Measurements from ENCODE around the gene SHMT2.

The SHMT2 gene

GRCh38 chr12:57227315-57228115 lies 2.0 kb upstream of the SHMT2 start:
- DNase-seq = no peak

GRCh38 chr12:57229046-57229633 lies 371 bp upstream of the SHMT2 start:
- no peak for DNase-seq

GRCh38 chr12:57230381-57231155 lies 1.1 kb downstream of the SHMT2 start:
- DNase-seq = no peak

GRCh38 chr12:57231276-57232021 lies 1.9 kb downstream of the SHMT2 start:
- DNase-seq = no peak

GRCh38 chr12:57232156-57232756 lies 2.7 kb downstream of the SHMT2 start:
- DNase-seq = no peak

GRCh38 chr12:57233357-57234232 lies 4.1 kb downstream of the SHMT2 start:
- peak; percentile 52 for DNase-seq

- DNase-seq = no peak
These were observed 4.7 kb downstream of the SHMT2 start for GRCh38 chr12:57234233-57234570.

- DNase-seq = no peak
These were observed 5.1 kb downstream of the SHMT2 start for GRCh38 chr12:57234571-57235016.

- DNase-seq = peak; percentile 88
These were observed 5.7 kb downstream of the SHMT2 start for GRCh38 chr12:57235017-57235727.

GRCh38 chr12:57235728-57236131 lies 6.2 kb downstream of the SHMT2 start:
- no peak for DNase-seq

- no peak for DNase-seq
These were observed 6.9 kb downstream of the SHMT2 start for GRCh38 chr12:57236201-57236924.

GRCh38 chr12:57236925-57237595 lies 7.5 kb downstream of the SHMT2 start:
- DNase-seq = peak; percentile 55

- DNase-seq = no peak
These were observed 8.1 kb downstream of the SHMT2 start for GRCh38 chr12:57237596-57237931.

GRCh38 chr12:57237932-57238853 lies 8.7 kb downstream of the SHMT2 start:
- no peak for DNase-seq

- peak; percentile 86 for DNase-seq
These were observed 9.5 kb downstream of the SHMT2 start for GRCh38 chr12:57238854-57239554.

- no peak for DNase-seq
These were observed 10.1 kb downstream of the SHMT2 start for GRCh38 chr12:57239587-57240065.

All from fibroblast of skin of back (primary cell).